HG03354 (cell line): ENCODE results near the gene RAB3C.
"Not testable (repeated sequence)": the region's sequence is repeated elsewhere in the genome, so short reads cannot be mapped to it uniquely, and the experiment has no call there.

Experiments used
- ATAC-seq: cut with Tn5 transposase; IDR thresholded peaks from one replicate; pipeline ENCODE4 v1.9.1; 2021; ENCODE audit warnings: mild to moderate bottlenecking; ENCODE audit not compliant: unreplicated experiment, poor library complexity, severe bottlenecking

The RAB3C gene

GRCh38 chr5:58671155-58671554 lies 88.3 kb downstream of the RAB3C start:
- ATAC-seq: no peak

DNA sequence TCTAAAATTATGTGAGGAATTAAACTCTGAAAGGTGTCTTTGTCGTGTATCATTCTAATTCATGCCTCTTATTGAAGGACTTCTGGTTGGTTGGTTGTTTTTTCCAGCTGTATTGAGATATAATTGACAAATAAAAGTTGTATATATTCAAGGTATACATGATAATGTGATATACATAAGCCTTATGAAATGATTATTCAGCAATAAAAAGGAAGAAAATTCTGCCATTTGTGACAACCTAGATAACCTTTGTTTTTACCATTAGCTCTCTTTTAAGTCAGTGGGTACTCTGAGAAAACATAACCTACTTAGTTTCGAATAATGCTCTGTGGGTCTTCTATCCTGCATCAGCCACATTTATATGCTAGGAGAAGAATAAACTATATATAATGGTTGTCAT lies 89.6 kb downstream of the RAB3C start:
- ATAC-seq: no peak

DNA sequence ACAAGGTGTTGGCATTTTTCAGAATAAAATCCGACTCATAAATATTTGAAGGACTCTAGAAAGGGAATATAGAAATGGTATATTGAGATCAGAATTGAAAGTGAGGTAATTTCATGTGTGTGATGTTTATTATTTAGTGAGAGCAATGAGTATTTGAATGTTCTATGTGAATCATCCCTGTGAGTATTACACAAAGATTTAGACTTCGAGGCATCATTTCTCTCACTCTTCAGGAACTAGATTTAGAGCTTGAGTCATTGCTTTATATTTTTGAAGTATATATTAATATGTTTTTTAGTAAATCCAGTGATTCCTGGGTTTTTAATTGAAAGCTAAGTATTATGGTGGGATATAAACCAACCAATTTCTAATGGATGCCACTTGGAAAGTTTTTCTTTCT lies 91.2 kb downstream of the RAB3C start:
- no peak for ATAC-seq

GRCh38 chr5:58674711-58675110 lies 91.8 kb downstream of the RAB3C start:
- no peak for ATAC-seq

DNA sequence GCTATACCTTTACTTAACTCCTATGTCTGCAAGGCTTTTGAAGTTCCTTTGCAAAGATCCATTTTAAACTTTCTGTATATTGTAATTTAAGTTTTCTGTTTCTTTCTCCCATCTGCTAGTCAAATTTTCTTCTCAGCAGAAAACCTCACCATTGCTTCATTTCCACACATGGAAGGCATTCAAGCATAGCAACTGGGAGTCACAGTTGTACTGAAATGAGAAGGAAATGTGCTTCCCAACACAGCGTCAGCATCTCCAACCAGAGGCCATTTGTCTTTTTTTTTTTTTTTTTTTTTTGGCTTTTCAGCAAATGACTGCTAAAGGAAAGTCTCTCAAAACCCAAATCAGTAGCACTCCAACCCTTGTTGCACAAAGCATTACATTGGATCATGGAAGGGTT lies 92.5 kb downstream of the RAB3C start:
- no peak for ATAC-seq

GRCh38 chr5:58677650-58678049 lies 94.8 kb downstream of the RAB3C start:
- ATAC-seq: no peak

DNA sequence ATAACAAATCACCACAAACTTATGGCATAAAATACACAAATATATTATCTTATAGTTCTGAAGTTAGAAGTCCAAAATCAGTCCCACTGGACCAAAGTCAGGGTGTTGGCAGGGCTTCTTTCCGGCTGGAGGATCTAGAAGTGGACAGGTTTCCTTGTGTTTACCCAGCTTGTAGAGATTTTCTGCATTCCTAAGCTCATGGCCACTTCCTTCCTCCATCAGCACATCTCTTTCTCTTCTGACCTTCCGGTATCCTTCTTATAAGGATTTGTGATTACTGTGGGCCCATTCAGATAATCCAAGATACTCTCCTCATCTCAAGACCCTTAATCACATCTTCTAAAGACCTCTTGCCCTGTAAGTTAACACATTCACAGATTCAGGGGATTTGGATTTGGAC lies 97.6 kb downstream of the RAB3C start:
- ATAC-seq: no peak

- no peak for ATAC-seq
Observed at GRCh38 chr5:58681943-58682342, 99.1 kb downstream of the RAB3C start.

DNA sequence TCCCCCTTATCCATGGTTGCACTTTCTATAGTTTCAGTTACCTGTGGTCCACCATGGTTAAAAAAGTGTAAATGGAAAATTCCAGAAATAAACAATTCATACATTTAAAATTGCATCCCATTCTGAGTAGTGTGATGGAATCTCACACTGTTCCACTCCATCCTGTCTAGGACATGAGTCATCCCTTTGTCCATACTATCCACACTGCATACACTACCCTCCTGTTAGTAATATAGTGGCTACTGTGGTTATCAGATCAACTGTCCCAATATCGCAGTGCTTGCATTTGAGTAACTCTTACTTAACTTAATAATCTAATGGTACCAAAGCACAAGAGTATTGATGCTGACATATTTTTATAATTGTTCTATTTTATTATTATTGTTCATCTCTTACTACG lies 100.7 kb downstream of the RAB3C start:
- no peak for ATAC-seq

DNA sequence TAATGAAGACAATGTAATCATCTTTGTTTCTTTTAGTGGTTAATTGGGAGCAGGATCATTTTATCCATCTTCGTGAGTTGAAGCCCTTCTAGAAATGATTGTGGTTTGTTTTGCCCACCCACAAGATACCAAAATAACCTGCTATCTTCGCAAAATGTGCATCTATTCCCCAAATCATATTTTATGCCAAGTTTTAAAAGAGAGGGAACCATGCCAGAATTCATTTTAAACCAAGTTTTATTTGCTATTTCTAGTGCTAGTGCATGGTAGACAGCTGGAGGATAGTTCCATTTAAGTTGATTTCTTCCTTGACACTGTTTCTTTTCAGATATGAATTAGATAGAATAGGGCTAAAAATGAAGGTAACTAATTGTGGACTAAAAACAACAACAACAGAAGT lies 104.2 kb downstream of the RAB3C start:
- no peak for ATAC-seq

GRCh38 chr5:58687595-58687994 lies 104.7 kb downstream of the RAB3C start:
- no peak for ATAC-seq

GRCh38 chr5:58699088-58699761 lies 116.3 kb downstream of the RAB3C start:
- ATAC-seq: not testable (repeated sequence)

DNA sequence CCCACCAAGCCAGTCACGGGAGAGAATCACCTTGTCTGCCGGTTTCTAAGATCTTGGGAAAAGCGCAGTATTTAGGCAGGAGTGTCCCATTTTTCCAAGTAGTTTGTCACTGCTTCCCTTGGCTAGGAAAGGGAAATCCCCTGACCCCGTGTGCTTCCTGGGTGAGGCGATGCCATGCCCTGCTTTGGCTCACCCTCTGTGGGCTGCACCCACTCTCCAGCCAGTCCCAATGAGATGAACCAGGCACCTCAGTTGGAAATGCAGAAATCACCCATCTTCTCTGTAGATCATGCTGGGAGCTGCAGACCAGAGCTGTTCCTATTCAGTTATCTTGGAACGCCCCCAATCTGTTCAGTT lies 116.9 kb downstream of the RAB3C start:
- no peak for ATAC-seq

DNA sequence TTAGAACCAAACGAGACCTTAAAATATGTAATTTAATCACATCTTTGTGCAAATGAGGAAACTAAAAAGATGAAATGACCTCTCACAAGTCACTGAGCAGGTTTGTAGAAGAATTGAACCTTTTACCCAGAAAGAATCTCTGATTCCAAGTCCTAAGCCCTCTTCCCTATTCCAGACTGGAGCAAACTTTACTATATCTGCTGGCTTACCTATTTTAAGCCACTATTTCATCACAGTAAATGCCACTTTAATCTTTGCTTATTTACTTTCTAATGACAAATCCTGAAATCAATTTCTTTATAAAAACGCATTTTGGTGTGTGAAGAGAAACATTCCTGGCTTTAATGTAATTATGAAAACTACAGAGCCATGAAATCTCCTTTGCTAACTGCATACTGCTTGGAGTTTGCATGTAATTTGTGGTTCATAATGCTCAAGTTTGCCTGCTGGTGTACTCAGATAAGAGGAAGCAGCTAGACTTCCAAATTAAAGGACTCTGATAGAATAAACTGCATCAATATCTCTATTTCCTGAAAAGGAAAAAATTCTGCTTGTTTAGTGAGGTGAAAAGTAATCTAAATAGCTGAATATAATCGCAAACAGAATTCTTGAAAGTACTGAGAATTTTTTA lies 121.2 kb downstream of the RAB3C start:
- no peak for ATAC-seq

DNA sequence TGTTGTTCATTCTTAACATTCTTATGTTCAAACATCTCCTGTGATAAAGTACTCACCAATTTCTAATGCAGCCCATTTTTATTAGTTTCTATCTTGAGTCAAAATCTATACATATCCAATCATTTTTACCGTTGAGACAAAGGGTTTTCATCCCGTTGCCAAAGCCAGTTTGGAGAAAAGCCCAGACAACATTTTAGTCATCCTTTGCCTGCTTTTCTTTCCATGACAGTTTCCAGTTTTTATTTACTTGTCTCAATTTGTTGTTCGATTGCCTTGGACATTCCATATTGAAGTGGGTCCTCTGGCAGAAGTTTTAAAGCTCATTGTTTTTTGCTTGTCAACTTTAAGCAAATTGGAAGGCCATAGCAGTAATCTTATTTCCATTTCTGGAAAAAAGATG lies 123.9 kb downstream of the RAB3C start:
- no peak for ATAC-seq

DNA sequence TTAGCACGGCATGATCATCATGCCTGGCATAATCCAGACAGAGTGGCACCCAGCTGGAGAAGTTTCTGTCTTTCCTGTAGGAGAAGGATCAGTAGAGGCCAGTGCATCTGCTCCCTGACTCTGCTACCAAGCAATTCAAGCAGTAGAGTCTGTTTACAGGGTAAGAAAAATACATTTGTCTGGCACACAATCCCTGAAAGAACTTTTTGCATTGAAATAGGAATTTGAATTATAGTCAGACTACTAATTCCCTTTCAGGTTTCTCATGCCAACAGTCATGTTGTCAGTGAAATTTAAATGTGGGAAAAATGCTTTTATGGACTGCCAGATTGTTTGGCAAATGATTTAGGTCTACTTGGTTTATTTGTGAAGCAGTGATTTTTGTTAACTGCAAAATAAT lies 125.6 kb downstream of the RAB3C start:
- ATAC-seq: no peak

- ATAC-seq: not testable (repeated sequence)
Observed at GRCh38 chr5:58710425-58710824, 127.5 kb downstream of the RAB3C start.

DNA sequence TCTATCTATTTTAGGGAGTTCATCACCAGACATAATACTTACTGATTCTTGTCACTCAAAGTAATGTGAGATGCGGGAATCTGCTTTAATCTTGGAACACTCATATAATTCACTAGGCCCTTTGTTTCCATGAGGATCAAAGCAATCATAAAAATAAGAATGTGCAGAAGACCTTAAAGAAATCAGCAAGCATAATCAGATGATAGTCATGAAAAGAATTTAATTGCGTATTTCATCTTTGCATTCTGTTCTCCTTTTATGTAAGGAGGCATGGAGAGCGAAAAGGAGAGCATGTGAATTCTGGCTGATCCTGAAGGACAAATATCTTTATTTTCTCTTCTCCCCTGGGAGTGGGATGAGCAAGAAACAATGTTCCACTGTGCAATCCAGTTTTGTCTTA lies 128.0 kb downstream of the RAB3C start:
- no peak for ATAC-seq

GRCh38 chr5:58711965-58712364 lies 129.1 kb downstream of the RAB3C start:
- no peak for ATAC-seq

DNA sequence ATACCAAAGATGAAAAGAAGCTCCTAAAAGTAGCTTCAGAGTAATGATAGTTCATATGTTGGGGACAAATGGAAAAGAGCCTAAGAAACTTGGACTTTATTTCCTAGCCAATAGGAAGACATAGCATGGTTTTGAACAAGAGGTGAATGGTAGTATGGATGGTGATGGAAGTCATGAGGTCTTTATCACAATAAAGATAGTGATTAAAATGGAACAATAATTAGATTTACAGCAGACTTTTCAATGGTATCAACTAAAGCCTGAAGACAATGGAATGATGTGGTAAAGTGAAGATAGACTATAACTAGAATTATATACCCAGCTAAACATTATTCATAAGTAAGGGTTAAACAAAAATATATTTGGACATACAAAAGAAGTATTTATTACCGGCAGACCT lies 131.2 kb downstream of the RAB3C start:
- ATAC-seq: no peak

GRCh38 chr5:58715997-58716656 lies 133.3 kb downstream of the RAB3C start:
- ATAC-seq: no peak
